ENCODE data around the gene DOCK6. TPM values are rescaled to one million over a fixed set of nuclear protein-coding genes. Genes with fewer than 3 reads are reported as not detected.

DOCK6 gene
- total and polyA plus RNA-seq, 12 donors, result 27.6 to 73.3 (median 40.2) TPM

DNA sequence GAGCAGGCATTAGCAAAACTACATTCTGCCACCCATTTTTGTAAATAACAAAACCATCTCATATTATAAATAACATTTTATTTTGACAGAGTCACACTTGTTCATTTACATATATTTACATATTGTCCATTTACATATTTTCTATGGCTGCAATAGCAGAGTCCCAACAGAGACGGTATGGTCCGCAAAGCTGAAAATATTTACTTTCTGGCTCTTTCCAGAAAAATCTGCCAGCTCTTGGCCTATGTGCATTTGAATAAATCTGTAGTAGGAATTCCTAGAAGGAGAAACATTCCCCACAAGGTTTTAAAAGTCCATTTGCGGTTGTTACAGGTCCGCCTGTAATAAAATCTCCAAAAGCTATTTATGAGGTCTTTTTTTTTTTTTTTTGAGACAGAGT lies 27.9 kb upstream of the DOCK6 start:
- intact Hi-C loops (cut with DNase I), result loop anchor here (2.0 to 10.0 kb wide), 15 partner anchors 47 to 297 kb away; partner anchors contain the start of genes ELAVL3 (in 5 of the 10), ODAD3 (in 2 of the 10), PRKCSH (in 2 of the 10) and CCDC159 (in 1 of the 10)
- Histone ChIP-seq H3K36me3 (no peaks in the 10 kb centered on the region), H3K27me3 (no peaks in the 10 kb centered on the region), H3K27ac (no peak overlapping the region), H3K4me1 (peaks cover 0 to 39% (median 25%) of the 10 kb centered on the region in 9 donors), H3K4me3 (no peak overlapping the region), H3K9me3 (no peaks in the 10 kb centered on the region)
- TF ChIP-seq, protein P1, sequence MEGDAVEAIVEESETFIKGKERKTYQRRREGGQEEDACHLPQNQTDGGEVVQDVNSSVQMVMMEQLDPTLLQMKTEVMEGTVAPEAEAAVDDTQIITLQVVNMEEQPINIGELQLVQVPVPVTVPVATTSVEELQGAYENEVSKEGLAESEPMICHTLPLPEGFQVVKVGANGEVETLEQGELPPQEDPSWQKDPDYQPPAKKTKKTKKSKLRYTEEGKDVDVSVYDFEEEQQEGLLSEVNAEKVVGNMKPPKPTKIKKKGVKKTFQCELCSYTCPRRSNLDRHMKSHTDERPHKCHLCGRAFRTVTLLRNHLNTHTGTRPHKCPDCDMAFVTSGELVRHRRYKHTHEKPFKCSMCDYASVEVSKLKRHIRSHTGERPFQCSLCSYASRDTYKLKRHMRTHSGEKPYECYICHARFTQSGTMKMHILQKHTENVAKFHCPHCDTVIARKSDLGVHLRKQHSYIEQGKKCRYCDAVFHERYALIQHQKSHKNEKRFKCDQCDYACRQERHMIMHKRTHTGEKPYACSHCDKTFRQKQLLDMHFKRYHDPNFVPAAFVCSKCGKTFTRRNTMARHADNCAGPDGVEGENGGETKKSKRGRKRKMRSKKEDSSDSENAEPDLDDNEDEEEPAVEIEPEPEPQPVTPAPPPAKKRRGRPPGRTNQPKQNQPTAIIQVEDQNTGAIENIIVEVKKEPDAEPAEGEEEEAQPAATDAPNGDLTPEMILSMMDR (IDR thresholded peaks at IDR 0.05), result no peak
- no peak for ATAC-seq
- WGBS, 2 donors, result 94 to 95% methylated on average over 4 of the region's 4 CpGs
- no peak for DNase-seq

DNA sequence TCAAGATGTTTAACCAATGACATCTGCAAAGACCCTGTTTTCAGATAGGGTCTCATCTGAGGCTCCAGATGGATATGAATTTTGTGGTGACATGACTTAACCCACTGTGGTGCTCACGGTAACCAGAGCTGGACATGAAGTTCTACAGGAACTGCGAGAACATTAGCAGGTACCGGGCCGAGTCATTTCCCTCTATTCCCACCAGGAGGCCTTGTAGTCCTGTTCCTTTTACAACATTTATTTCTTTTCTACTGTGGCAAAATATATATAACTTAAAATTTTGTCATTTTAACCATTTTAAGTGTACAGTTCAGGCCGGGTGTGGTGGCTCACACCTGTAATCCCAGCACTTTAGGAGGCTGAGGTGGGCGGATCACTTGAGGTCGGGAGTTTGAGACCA lies 26.0 kb upstream of the DOCK6 start:
- Histone ChIP-seq H3K4me1 (peaks cover 0 to 34% (median 18%) of the 10 kb centered on the region in 9 donors), H3K27me3 (peaks cover 0 to 5% (median 0%) of the 10 kb centered on the region in 7 donors), H3K27ac (peak overlapping the region in 1 of 10 donors; percentile 76), H3K4me3 (no peak overlapping the region), H3K9me3 (no peaks in the 10 kb centered on the region), H3K36me3 (no peaks in the 10 kb centered on the region)
- ATAC-seq, result no peak
- TF ChIP-seq, protein P1 (IDR thresholded peaks at IDR 0.05), result peak in 7 of 9 donors; percentile 23 to 51 (median 37)
- intact Hi-C loops (cut with DNase I), result loop anchor here in 6 of 10 donors (2.0 to 10.0 kb wide), 5 partner anchors 46 to 194 kb away; partner anchors contain the start of gene ELAVL3 (in 1 of the 6)
- no peak for DNase-seq
- WGBS, 2 donors, result 83 to 88% methylated on average over 7 of the region's 7 CpGs

DNA sequence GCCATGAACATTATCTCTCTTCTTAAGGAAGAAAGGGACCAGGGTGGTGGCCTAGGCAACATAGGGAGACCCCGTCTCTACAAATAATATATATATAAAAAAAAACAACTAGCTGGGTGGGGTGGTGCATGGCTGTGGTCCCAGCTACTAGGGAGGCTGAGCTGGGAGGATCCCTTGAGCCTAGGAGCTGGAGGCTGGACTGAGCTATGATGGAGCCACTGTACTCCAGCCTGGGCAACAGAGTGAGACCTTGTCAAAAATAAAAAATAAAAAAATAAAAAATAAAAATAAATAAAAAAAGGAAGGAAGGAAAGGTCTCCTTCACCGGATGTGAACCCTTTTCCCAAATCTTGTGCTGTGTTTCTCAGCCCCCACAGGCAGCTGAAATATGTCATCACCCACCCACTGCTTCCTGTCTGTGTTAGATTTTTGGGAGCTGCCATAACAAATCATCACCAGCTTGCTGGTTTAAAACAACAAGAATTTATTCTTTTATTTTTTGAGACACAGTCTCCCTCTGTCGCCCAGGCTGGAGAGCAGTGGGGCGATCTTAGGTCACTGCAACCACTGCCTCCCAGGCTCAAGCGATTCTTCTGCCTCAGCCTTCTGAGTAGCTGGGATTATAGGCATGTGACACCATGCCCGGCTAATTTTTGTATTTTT lies 24.1 kb upstream of the DOCK6 start:
- WGBS, 2 donors, result 40 to 48% methylated on average over 6 of the region's 6 CpGs
- TF ChIP-seq, protein P1 (IDR thresholded peaks at IDR 0.05), result peak in 7 of 9 donors; percentile 47 to 74 (median 54)
- Histone ChIP-seq H3K27me3 (peaks cover 0 to 17% (median 0%) of the 10 kb centered on the region in 7 donors), H3K27ac (peak overlapping the region; percentile 47 to 79 (median 73)), H3K4me1 (peaks cover 0 to 37% (median 14%) of the 10 kb centered on the region in 9 donors), H3K4me3 (no peak overlapping the region), H3K9me3 (no peaks in the 10 kb centered on the region), H3K36me3 (no peaks in the 10 kb centered on the region)
- peak in 1 of 2 donors; percentile 79 for DNase-seq
- ATAC-seq, result peak; percentile 75 to 91 (median 88)
- intact Hi-C loops (cut with DNase I), result loop anchor here in 7 of 10 donors (1.0 to 10.0 kb wide), 6 partner anchors 43 to 196 kb away; partner anchors contain the start of gene ELAVL3 (in 1 of the 7)

DNA sequence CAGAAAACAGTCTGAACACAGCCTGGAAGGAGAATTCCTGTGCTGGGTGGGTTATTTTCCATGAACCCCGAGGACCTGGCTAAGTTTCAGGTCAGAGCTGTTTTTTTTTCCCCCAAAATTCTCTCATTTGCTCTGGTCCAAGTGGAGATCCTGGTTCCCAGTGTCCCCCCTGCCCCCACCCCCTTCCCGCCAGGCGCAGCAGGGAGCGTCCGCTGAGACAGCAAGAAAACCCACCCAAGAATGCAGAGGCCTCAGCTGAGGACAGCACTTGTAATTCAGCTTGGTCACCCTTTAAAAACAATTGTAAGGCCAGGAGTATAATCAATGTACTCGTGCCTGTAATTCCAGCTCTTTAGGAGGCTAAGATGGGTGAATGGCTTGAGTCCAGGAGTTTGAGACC lies 22.2 kb upstream of the DOCK6 start:
- Histone ChIP-seq H3K9me3 (no peaks in the 10 kb centered on the region), H3K27ac (peak overlapping the region in 5 of 10 donors; percentile 15 to 76 (median 39)), H3K4me1 (peaks cover 0 to 45% (median 23%) of the 10 kb centered on the region in 9 donors), H3K4me3 (no peak overlapping the region), H3K36me3 (no peaks in the 10 kb centered on the region), H3K27me3 (peaks cover 0 to 20% (median 0%) of the 10 kb centered on the region in 7 donors)
- TF ChIP-seq, protein P1 (IDR thresholded peaks at IDR 0.05), result no peak
- intact Hi-C loops (cut with DNase I), result loop anchor here in 2 of 10 donors (5.0 to 10.0 kb wide), 2 partner anchors 142 to 150 kb away; no protein-coding TSS in a partner anchor
- ATAC-seq (no peak), DNase-seq (no peak)
- 54 to 67% methylated on average over 6 of the region's 6 CpGs for WGBS, 2 donors
